ENCODE data around the gene B4GALT3. TPM values are rescaled to one million over a fixed set of nuclear protein-coding genes. Genes with fewer than 3 reads are reported as not detected.

B4GALT3 gene
- total and polyA plus RNA-seq, 4 donors, result 25.7 to 34.6 (median 31.1) TPM

GRCh38 chr1:161175771-161176453 lies 1.4 kb downstream of the B4GALT3 start:
- no peak for TF ChIP-seq CTCF (IDR thresholded peaks at IDR 0.05; ENCODE audit: control extremely low read depth, extremely low read depth)
- Histone ChIP-seq H3K27ac (ENCODE audit: low read depth in 1 of 2, low read length in 1 of 2) (no peak overlapping the region), H3K27me3 (ENCODE audit: control insufficient read depth in 3 of 3, insufficient read depth in 3 of 3, low read length in 2 of 3) (no peaks in the 10 kb centered on the region), H3K4me1 (ENCODE audit: control insufficient read depth in 5 of 5, insufficient read depth in 5 of 5, low read length in 5 of 5) (peaks cover 0 to 21% (median 7%) of the 10 kb centered on the region in 5 donors), H3K36me3 (ENCODE audit: control insufficient read depth in 4 of 4, insufficient read depth in 4 of 4, low read length in 4 of 4) (peaks cover 7 to 47% (median 28%) of the 10 kb centered on the region in 4 donors), H3K9me3 (ENCODE audit: control insufficient read depth in 4 of 4, insufficient read depth in 3 of 4, low read length in 3 of 4) (no peaks in the 10 kb centered on the region), H3K9ac (ENCODE audit: insufficient read depth in 1 of 2, low read length in 2 of 2) (no peak overlapping the region), H3K4me3 (no peak overlapping the region)
- no peak for ATAC-seq (ENCODE audit: insufficient read depth, low FRiP score)
- no peak for DNase-seq
- WGBS, 2 donors, result 91 to 93% methylated on average over 10 of the region's 10 CpGs

- no peak for TF ChIP-seq CTCF (IDR thresholded peaks at IDR 0.05; ENCODE audit: control extremely low read depth, extremely low read depth)
- Histone ChIP-seq H3K36me3 (ENCODE audit: control insufficient read depth in 4 of 4, insufficient read depth in 4 of 4, low read length in 4 of 4) (peaks cover 7 to 47% (median 31%) of the 10 kb centered on the region in 4 donors), H3K4me1 (ENCODE audit: control insufficient read depth in 5 of 5, insufficient read depth in 5 of 5, low read length in 5 of 5) (peaks cover 0 to 21% (median 7%) of the 10 kb centered on the region in 5 donors), H3K9me3 (ENCODE audit: control insufficient read depth in 4 of 4, insufficient read depth in 3 of 4, low read length in 3 of 4) (no peaks in the 10 kb centered on the region), H3K9ac (ENCODE audit: insufficient read depth in 1 of 2, low read length in 2 of 2) (no peak overlapping the region), H3K27me3 (ENCODE audit: control insufficient read depth in 3 of 3, insufficient read depth in 3 of 3, low read length in 2 of 3) (no peaks in the 10 kb centered on the region), H3K27ac (ENCODE audit: low read depth in 1 of 2, low read length in 1 of 2) (no peak overlapping the region), H3K4me3 (no peak overlapping the region)
- ATAC-seq (ENCODE audit: insufficient read depth, low FRiP score), result no peak
- WGBS, 2 donors, result 95 to 97% methylated on average over 11 of the region's 11 CpGs
- no peak for DNase-seq
Measured at GRCh38 chr1:161174911-161175310, 2.4 kb downstream of the B4GALT3 start.

GRCh38 chr1:161173711-161174110 lies 3.6 kb downstream of the B4GALT3 start:
- TF ChIP-seq CTCF (IDR thresholded peaks at IDR 0.05; ENCODE audit: control extremely low read depth, extremely low read depth), result no peak
- peaks cover 0 to 21% (median 7%) of the 10 kb centered on the region in 5 donors for H3K4me1 ChIP-seq (ENCODE audit: control insufficient read depth in 5 of 5, insufficient read depth in 5 of 5, low read length in 5 of 5)
- no peaks in the 10 kb centered on the region for H3K9me3 ChIP-seq (ENCODE audit: control insufficient read depth in 4 of 4, insufficient read depth in 3 of 4, low read length in 3 of 4)
- H3K9ac ChIP-seq (ENCODE audit: insufficient read depth in 1 of 2, low read length in 2 of 2), result no peak overlapping the region
- WGBS, 2 donors, result 95 to 97% methylated on average over 11 of the region's 11 CpGs
- no peak for ATAC-seq (ENCODE audit: insufficient read depth, low FRiP score)
- H3K27me3 ChIP-seq (ENCODE audit: control insufficient read depth in 3 of 3, insufficient read depth in 3 of 3, low read length in 2 of 3), result no peaks in the 10 kb centered on the region
- peak overlapping the region; percentile 25 to 45 for H3K27ac ChIP-seq (ENCODE audit: low read depth in 1 of 2, low read length in 1 of 2)
- DNase-seq, result no peak
- H3K4me3 ChIP-seq, result no peak overlapping the region
- peaks cover 7 to 47% (median 37%) of the 10 kb centered on the region in 4 donors for H3K36me3 ChIP-seq (ENCODE audit: control insufficient read depth in 4 of 4, insufficient read depth in 4 of 4, low read length in 4 of 4)

Data from lung (tissue), 12 donors.